CD4-positive, alpha-beta T cell treated with Interleukin-15 for 1 hour (primary cell): ENCODE data around the gene CD14.
"Not testable (repeated sequence)": the region's sequence is repeated elsewhere in the genome, so short reads cannot be mapped to it uniquely, and the experiment has no call there.

ENCODE experiments used
- DNase-seq: peaks from one replicate; pipeline ENCODE4 v3.0.0-alpha.2; 2020

Gene CD14

DNA sequence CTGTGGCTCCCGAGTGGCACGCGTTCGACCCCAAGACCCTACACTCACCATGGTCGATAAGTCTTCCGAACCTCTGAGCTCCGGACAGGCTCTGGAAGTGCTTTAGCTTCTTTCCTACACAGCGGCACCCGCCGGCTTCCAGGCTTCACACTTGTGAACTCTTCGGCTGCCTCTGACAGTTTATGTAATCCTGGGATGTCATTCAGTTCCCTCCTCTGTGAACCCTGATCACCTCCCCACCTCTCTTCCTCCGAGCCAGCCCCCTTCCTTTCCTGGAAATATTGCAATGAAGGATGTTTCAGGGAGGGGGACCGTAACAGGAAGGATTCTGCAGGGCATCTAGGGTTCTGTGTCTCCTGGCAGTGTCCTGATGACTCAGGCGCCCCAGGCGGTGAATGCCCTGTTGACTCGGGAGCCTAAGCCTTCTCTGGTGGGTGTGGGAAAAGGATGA lies at the start of gene CD14:
Gene CD14, minus strand, starts transcription at position 155 of the 451 bp plus-strand sequence. Its CDS starts 104 bp downstream, at position 51.
- peak; percentile 65 for DNase-seq

DNA sequence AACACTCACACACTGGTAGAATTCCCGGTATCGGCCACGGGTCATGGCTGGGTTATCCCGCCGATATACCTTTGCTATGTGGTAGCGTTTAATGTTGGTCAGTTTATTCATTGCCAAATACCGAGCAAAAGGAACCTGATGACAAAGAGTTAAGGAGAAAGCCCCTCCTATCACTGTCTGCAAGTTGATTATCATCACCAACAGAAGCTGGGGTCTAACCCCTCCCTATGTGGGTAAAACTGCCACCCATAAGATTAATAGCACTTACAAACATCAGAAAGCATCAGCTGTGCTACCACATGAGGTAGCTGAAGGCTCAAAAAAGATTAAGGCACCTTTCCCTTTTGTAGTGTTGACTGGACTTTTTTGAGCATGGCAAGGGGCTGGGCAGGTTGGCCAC lies 46.0 kb upstream of the CD14 start:
- no peak for DNase-seq

DNA sequence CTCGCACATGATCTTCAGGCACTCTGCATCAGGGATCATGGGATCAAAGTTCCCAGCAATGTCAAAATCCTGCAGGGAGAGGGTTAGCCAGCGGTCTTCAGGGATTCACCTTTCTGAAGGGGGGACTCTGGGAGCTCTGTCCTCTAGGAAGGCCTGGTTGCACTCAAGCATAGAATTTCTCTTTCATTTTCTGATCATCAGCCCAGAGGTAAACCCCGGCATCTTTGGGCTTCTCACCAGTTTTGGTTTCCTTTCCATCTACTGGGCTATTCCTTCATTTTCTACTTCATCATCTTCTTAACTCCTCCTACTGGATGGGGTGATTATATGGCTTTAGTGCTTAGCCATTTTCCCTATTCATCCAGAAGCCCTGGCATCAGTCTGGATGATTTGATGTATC lies 45.0 kb upstream of the CD14 start:
- DNase-seq, result no peak

GRCh38 chr5:140674629-140675028 lies 41.7 kb upstream of the CD14 start:
- DNase-seq, result no peak

DNA sequence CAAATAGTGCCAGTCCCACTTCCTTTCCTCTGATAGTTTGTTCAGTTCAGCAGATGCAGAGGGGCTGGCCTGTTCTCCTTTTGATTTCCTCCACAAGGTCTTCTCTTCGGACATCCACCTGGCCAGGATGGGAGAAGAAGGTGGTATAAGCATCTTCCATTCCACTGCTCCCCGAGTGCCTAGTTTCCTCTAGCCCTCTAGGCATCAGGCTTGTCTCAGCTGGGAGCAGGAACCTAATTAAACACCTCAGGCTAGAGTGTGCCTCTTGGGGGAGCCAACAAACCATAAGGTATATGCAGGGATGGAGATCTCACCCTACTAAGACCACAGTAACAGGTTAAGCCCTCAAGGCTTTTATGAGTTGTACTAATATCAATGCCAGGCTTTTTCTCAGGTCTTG lies 41.2 kb upstream of the CD14 start:
- DNase-seq, result no peak

DNA sequence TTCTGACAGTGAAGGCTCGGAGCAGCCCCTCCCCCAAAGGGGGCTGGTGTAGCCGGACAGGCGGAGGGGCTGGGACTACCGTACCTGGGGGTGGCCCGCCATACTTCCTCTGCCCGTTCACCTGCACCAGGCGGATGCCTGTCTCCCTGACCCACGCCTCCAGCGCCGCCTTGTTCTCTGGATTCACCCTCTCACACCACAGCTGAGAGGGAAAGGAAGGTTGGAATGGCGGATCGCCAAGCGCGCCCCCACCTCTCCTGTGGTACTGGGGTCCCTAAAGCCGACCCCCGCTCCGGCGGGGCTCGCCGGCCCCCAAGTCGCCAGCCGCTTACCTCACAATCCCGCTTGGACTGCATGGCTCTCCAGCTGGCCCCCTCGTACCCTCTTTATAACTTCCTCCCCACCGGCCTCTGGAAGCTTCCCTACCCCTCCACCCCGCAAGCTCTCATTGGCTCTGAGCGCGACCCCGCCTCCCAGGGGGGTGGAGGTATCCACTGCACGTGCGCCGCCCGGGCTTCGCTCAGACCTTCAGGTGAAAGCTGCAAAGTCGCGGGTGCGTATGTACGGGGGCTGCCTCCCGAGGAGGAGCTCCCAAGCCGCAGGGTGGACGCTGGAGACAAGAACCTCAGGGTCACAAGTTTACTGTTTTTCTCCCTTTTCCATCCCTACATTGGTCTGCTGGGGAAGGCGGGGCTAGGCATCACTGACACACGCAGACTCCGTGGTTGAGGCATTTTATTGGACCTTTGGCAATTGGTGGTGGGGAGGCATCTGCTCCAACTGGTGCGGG lies 40.4 kb upstream of the CD14 start, which contains the start of gene DND1:
Gene DND1, minus strand, starts transcription at position 390 of the 790 bp plus-strand sequence. Its CDS starts 34 bp downstream, at position 356.
- no peak for DNase-seq

DNA sequence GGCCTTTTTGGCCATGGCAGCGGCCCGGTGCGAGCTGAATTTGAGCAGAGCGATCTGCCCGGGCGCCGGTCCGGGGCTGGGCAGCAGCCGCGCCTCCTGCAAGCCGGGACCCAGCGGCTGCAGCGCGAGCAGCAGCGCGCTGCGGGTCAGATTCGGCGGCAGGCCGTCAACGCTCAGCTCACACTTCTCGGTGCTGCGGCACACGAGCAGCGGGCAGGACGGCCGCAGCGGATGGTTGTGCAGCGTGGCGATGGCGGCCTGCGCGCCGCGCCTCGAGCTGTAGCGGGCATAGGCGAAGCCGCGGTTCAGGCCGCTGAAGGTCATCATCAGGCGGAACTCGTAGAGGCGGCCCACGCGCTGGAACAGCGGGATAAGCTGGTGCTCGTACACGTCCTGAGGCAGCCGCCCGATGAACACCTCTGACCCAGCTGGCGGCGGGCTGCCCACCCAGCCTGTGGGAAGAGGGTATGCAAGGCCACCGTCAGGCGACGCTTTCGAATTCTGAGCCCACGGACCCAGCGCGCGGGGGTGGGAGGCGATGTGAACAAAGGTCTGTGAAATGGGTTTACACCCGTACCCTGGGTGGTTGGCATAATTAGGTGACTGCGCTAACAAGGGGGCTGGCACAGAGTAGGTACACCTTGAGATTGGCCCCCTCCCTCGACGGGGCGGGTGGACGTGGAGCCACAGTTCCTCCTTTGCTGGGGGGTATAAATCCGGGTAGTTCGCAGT lies 39.6 kb upstream of the CD14 start:
- no peak for DNase-seq

- DNase-seq, result no peak
These were observed 38.6 kb upstream of the CD14 start for GRCh38 chr5:140671472-140672125.

DNA sequence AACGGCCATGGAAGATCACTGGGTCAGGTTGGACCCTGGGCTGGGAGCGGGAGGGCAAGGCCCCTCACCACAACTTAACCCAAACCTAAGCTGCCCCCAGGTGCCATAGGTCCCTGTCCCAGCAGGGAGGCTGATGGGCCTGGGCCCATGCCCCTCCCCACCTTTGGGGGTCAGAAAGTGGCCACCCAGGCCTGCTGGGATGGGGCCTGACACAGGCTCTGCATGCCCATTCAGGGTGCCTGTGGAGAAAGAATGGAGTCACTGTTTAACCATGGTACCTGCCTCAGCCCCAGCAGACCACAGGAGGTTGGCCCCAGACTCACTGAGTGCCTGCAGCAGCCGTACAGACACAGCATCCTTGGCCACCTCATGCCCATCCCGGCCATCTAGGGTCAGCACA lies 38.1 kb upstream of the CD14 start:
- not testable (repeated sequence) for DNase-seq

- peak; percentile 96 for DNase-seq
These were observed 31.6 kb upstream of the CD14 start, which contains the start of gene WDR55 for GRCh38 chr5:140664359-140665119. WDR55 (plus strand) TSS chr5:140664904; CDS start chr5:140664913, 9 bp downstream.

GRCh38 chr5:140664030-140664358 lies 31.0 kb upstream of the CD14 start:
- DNase-seq, result no peak

- not testable (repeated sequence) for DNase-seq
These were observed 27.4 kb upstream of the CD14 start for GRCh38 chr5:140660371-140660770.

GRCh38 chr5:140658870-140659269 lies 25.9 kb upstream of the CD14 start:
- DNase-seq, result no peak

- DNase-seq, result no peak
These were observed 14.1 kb upstream of the CD14 start for GRCh38 chr5:140647042-140647419.

DNA sequence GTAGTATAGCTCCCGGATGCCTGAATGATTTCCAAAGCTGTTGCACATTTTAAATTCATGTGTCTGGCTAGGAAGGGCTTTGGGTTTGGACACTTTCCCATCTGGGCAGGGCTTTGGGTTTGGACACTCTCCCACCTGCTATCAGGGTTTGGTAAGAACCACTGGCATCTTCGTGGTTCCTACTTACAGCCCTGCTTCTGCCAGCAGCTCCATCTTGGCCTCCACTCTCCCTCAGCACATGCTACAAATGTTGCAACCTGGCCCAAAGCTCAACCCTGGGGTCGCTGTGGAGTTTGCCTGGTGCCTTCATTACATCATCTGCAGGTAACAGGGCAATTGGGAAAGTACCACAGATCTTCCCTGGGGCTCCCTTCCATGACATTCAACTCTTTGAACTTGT lies 9.7 kb upstream of the CD14 start:
- DNase-seq, result no peak

GRCh38 chr5:140641716-140642115 lies 8.7 kb upstream of the CD14 start:
- DNase-seq, result no peak

GRCh38 chr5:140639148-140639981 lies 6.4 kb upstream of the CD14 start, which contains the start of gene TMCO6:
TMCO6 (plus strand) TSS chr5:140639451; CDS start chr5:140639528, 77 bp downstream.
- peak; percentile 97 for DNase-seq

GRCh38 chr5:140638898-140639147 lies 5.8 kb upstream of the CD14 start:
- not testable (repeated sequence) for DNase-seq

DNA sequence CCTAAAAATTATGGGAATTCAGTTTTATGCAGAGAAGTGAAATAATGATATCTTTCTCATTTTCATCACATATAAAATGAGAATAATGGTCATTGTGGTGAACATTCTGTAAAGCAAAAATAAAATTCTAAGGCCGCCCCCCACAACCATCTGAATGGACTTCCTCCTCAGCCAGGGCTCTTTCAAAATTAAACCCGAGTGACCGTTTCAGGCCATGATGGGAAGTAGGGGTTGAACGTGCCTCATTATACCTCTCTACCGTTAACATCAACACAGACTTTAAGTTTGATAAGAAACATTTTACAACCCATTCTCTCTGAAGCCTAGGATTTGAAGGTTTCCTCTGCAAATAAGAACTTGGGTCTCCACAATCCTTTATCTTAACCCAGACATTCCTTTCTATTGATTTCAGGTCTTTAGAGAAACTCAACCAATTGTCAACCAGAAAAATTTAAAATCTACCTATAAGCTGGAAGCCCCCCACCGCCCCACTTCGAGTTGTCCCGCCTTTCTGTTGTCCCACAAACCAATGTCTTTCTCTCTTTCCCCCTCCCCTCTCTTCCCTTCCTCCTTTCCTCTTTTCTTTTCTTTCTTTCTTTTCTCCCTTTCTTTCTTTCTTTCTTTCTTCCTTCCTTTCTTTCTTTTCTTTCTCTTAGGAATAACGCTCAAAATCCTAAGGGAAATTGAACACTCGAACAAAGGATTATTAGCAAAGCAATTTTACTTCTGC lies 4.6 kb upstream of the CD14 start:
- no peak for DNase-seq

DNA sequence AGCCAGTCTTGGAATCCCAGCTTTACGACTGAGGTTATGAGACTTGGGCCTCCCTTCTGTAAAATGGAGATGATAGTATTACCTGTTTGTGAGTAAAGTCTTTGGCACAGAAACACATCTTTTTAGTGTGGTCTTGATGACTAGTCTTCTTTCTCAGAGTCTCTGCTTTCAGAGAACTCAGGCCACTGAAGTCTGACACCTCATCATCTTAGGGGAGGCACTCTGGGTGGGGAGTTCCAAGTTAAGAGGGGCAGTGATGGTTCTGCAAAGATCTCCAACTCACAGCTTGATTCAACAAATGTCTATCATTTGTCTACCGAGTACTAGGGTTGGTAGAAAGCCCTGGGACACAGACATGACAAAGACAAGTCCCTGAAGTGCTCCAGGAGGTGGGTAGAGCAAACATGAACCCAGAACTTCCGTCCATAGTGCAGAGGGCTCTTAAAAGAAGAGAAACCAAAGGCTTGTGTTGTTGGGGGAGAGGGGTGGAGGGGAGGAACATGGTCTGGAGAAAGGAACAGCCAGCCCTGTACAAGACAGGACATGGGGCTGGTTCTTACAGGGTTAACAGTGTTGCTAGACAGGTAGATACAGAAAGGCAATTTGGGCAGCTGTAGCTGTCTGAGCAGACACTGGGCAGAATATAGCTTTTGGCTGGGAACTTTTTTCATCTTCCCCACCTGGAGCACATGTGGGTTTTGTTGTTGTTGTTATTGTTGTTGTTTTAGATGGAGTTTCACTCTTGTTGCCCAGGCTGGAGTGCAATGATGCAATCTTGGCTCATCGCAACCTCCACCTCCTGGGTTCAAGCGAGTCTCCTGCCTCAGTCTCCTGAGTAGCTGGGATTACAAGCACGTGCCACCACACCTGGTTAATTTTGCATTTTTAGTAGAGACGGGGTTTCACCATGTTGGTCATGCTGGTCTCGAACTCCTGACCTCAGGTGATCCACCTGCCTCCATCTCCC lies 2.6 kb upstream of the CD14 start:
- DNase-seq, result no peak
